GM12874 (cell line): ENCODE data around the gene SKA1.

Source experiments
- CTCF ChIP-seq: IDR thresholded peaks from 2 replicates; pipeline ENCODE4 v1.5.1; 2011; ENCODE audit warnings: low read depth, mild to moderate bottlenecking, control low read depth, low read length, moderate library complexity; ENCODE audit not compliant: insufficient read depth

The SKA1 gene

GRCh38 chr18:50401888-50402287, 27.0 kb downstream of the SKA1 start:
- TF ChIP-seq CTCF: no peak

GRCh38 chr18:50405582-50406271, 30.9 kb downstream of the SKA1 start:
- no peak for TF ChIP-seq CTCF

GRCh38 chr18:50409236-50409635, 34.4 kb downstream of the SKA1 start:
- no peak for TF ChIP-seq CTCF

- TF ChIP-seq CTCF: no peak
Measured at GRCh38 chr18:50410008-50410407, 35.2 kb downstream of the SKA1 start.

GRCh38 chr18:50410894-50411293, 36.0 kb downstream of the SKA1 start:
- TF ChIP-seq CTCF: no peak

- no peak for TF ChIP-seq CTCF
Measured at GRCh38 chr18:50418650-50419049, 43.8 kb downstream of the SKA1 start.

- TF ChIP-seq CTCF: no peak
Measured at GRCh38 chr18:50422286-50422898, 47.5 kb downstream of the SKA1 start.
